ENCODE measurements around the gene CDK9. TPM values are rescaled to one million over a fixed set of nuclear protein-coding genes. Genes with fewer than 3 reads are reported as not detected.
"Not testable (repeated sequence)": the region's sequence is repeated elsewhere in the genome, so short reads cannot be mapped to it uniquely, and the experiment has no call there.

Gene CDK9
- total and polyA plus RNA-seq, 10 donors: 49.2 to 149 (median 97.4) TPM

GRCh38 chr9:127835991-127836516 lies 50.2 kb downstream of the CDK9 start:
- Histone ChIP-seq H3K36me3 (peaks cover 0 to 44% (median 5%) of the 10 kb centered on the region in 6 donors), H3K9me3 (no peaks in the 10 kb centered on the region), H3K27me3 (replicated peaks in 1 of 7) (no peaks in the 10 kb centered on the region), H3K4me1 (peaks cover 45 to 100% (median 87%) of the 10 kb centered on the region in 6 donors), H3K27ac (peak overlapping the region; percentile 6 to 87 (median 80)), H3K4me3 (peak overlapping the region in 1 of 8 donors; percentile 23)
- no peak for DNase-seq
- intact Hi-C loops (cut with DNase I; ENCODE audit: low total_unique reads): no loop called here
- WGBS, 5 donors: 16 to 31% (median 22%) methylated on average over 15 to 17 of the region's 17 CpGs
- peak in 2 of 3 donors; percentile 40 to 71 for TF ChIP-seq POLR2AphosphoS5 (IDR thresholded peaks at IDR 0.05)
- no peak for TF ChIP-seq CTCF (IDR thresholded peaks at IDR 0.05 in 8 of 11, conservative IDR thresholded peaks at IDR 0.05 in 3 of 11)

- H3K4me1 ChIP-seq: peaks cover 46 to 100% (median 87%) of the 10 kb centered on the region in 6 donors
- peak overlapping the region; percentile 6 to 87 (median 80) for H3K27ac ChIP-seq
- intact Hi-C loops (cut with DNase I; ENCODE audit: low total_unique reads); DNase-seq; H3K9me3 ChIP-seq; H3K27me3 ChIP-seq (replicated peaks in 1 of 7): not testable (repeated sequence)
- H3K36me3 ChIP-seq: peaks cover 0 to 50% (median 8%) of the 10 kb centered on the region in 6 donors
- WGBS, 5 donors: 67 to 92% (median 83%) methylated on average over 3 of the region's 3 CpGs
- H3K4me3 ChIP-seq: peak overlapping the region in 1 of 8 donors; percentile 23
These were observed 50.7 kb downstream of the CDK9 start for GRCh38 chr9:127836561-127836960.

- no peaks in the 10 kb centered on the region for H3K9me3 ChIP-seq
- no peak overlapping the region for H3K4me3 ChIP-seq
- intact Hi-C loops (cut with DNase I; ENCODE audit: low total_unique reads): no loop called here
- no peak for TF ChIP-seq POLR2A (IDR thresholded peaks at IDR 0.05)
- no peak for TF ChIP-seq CTCF (IDR thresholded peaks at IDR 0.05 in 8 of 11, conservative IDR thresholded peaks at IDR 0.05 in 3 of 11)
- no peak for TF ChIP-seq POLR2AphosphoS5 (IDR thresholded peaks at IDR 0.05)
- peaks cover 0 to 57% (median 10%) of the 10 kb centered on the region in 6 donors for H3K36me3 ChIP-seq
- 40 to 68% (median 59%) methylated on average over 4 of the region's 4 CpGs for WGBS, 5 donors
- DNase-seq: no peak
- peaks cover 46 to 100% (median 90%) of the 10 kb centered on the region in 6 donors for H3K4me1 ChIP-seq
- H3K27ac ChIP-seq: peak overlapping the region; percentile 6 to 87 (median 80)
- no peaks in the 10 kb centered on the region for H3K27me3 ChIP-seq (replicated peaks in 1 of 7)
These were observed 51.5 kb downstream of the CDK9 start for GRCh38 chr9:127837346-127837745.

- intact Hi-C loops (cut with DNase I; ENCODE audit: low total_unique reads): no loop called here
- H3K4me3 ChIP-seq: peak overlapping the region in 1 of 8 donors; percentile 21
These were observed 52.7 kb downstream of the CDK9 start for GRCh38 chr9:127838375-127839078.

More at GRCh38 chr9:127838375-127839078, 52.7 kb downstream of the CDK9 start:
- peak; percentile 87 for DNase-seq
- whole genome bisulfite sequencing, 5 donors: 25 to 36% (median 32%) methylated on average over 11 to 18 of the region's 18 CpGs
- Histone ChIP-seq H3K27me3 (replicated peaks in 1 of 7) (no peaks in the 10 kb centered on the region), H3K36me3 (peaks cover 0 to 59% (median 12%) of the 10 kb centered on the region in 6 donors), H3K9me3 (no peaks in the 10 kb centered on the region), H3K27ac (peak overlapping the region; percentile 4 to 87 (median 79)), H3K4me1 (peaks cover 46 to 99% (median 89%) of the 10 kb centered on the region in 6 donors)
- TF ChIP-seq POLR2A (IDR thresholded peaks at IDR 0.05): no peak
- TF ChIP-seq CTCF (IDR thresholded peaks at IDR 0.05 in 8 of 11, conservative IDR thresholded peaks at IDR 0.05 in 3 of 11): peak in 1 of 11 experiments; percentile 11
- peak; percentile 85 to 94 (median 87) for TF ChIP-seq POLR2AphosphoS5 (IDR thresholded peaks at IDR 0.05)

Small RNAs within 50 kb of the gene (microRNA-seq; reads per million reads assigned to microRNA genes)
- 0 to 0.28 (median 0) reads per million in 3 donors for gene MIR2861
- gene MIR3960: 0 reads per million in 3 donors

Small RNAs within 50 kb of the gene (small RNA-seq; reads per million reads assigned to genes)
- gene RF00019: 0 reads per million in 4 donors

Other genes starting within 250 kb of the CDK9 start
- gene STXBP1, start 173.8 kb upstream of the CDK9 start, total RNA-seq: 10 to 100 TPM; 26.0 to 75.7 (median 38.5) TPM
- 1 to 10 TPM; 4.3 to 7.6 (median 6.0) TPM for gene STXBP1, start 173.8 kb upstream of the CDK9 start, polyA plus RNA-seq
- gene CFAP157, start 79.0 kb upstream of the CDK9 start, total RNA-seq: under 1 TPM in 4 of 7 donors, not detected in 3; 0.13 to 0.21 (median 0.17) TPM
- under 1 TPM; 0.09 to 0.13 (median 0.12) TPM for gene CFAP157, start 79.0 kb upstream of the CDK9 start, polyA plus RNA-seq
- 10 to 100 TPM in 4 of 7 donors, 1 to 10 TPM in 3; 8.1 to 17.9 (median 10.7) TPM for gene PTRH1, start 70.4 kb upstream of the CDK9 start, total RNA-seq
- 10 to 100 TPM in 2 of 3 donors, 1 to 10 TPM in 1; 7.4 to 17.5 (median 14.7) TPM for gene PTRH1, start 70.4 kb upstream of the CDK9 start, polyA plus RNA-seq
- gene TTC16, start 70.0 kb upstream of the CDK9 start, total RNA-seq: 1 to 10 TPM in 6 of 7 donors, under 1 TPM in 1; 0.60 to 3.1 (median 2.0) TPM
- gene TTC16, start 70.0 kb upstream of the CDK9 start, polyA plus RNA-seq: under 1 TPM; 0.12 to 0.98 (median 0.61) TPM
- gene TOR2A, start 50.7 kb upstream of the CDK9 start, total RNA-seq: 10 to 100 TPM; 16.8 to 36.5 (median 24.5) TPM
- 10 to 100 TPM; 17.9 to 29.1 (median 18.4) TPM for gene TOR2A, start 50.7 kb upstream of the CDK9 start, polyA plus RNA-seq
- 10 to 100 TPM; 44.7 to 85.4 (median 61.2) TPM for gene SH2D3C, start 7.4 kb upstream of the CDK9 start, total RNA-seq
- 10 to 100 TPM; 27.0 to 51.1 (median 34.3) TPM for gene SH2D3C, start 7.4 kb upstream of the CDK9 start, polyA plus RNA-seq
- 10 to 100 TPM; 33.3 to 94.6 (median 72.3) TPM for gene FPGS, start 16.8 kb downstream of the CDK9 start, total RNA-seq
- 10 to 100 TPM; 39.5 to 73.7 (median 60.5) TPM for gene FPGS, start 16.8 kb downstream of the CDK9 start, polyA plus RNA-seq
- 100 to 1,000 TPM; 150 to 334 (median 247) TPM for gene ENG, start 68.6 kb downstream of the CDK9 start, total RNA-seq
- gene ENG, start 68.6 kb downstream of the CDK9 start, polyA plus RNA-seq: 10 to 100 TPM; 29.2 to 63.1 (median 47.8) TPM
- gene AK1, start 91.6 kb downstream of the CDK9 start, total RNA-seq: 10 to 100 TPM; 41.3 to 89.7 (median 59.7) TPM
- gene AK1, start 91.6 kb downstream of the CDK9 start, polyA plus RNA-seq: 10 to 100 TPM; 47.0 to 97.9 (median 82.7) TPM
- gene ST6GALNAC6, start 113.6 kb downstream of the CDK9 start, total RNA-seq: 100 to 1,000 TPM in 1 of 7 donors, 10 to 100 TPM in 6; 62.5 to 118 (median 75.9) TPM
- 10 to 100 TPM; 29.0 to 68.0 (median 31.7) TPM for gene ST6GALNAC6, start 113.6 kb downstream of the CDK9 start, polyA plus RNA-seq
- gene ST6GALNAC4, start 131.0 kb downstream of the CDK9 start, total RNA-seq: 10 to 100 TPM; 48.6 to 92.8 (median 65.8) TPM
- gene ST6GALNAC4, start 131.0 kb downstream of the CDK9 start, polyA plus RNA-seq: 10 to 100 TPM; 16.0 to 36.7 (median 19.5) TPM
- 1 to 10 TPM in 2 of 7 donors, under 1 TPM in 3, not detected in 2; 0.46 to 3.6 (median 0.94) TPM for gene PIP5KL1, start 144.7 kb downstream of the CDK9 start, total RNA-seq
- under 1 TPM; 0.13 to 0.51 (median 0.42) TPM for gene PIP5KL1, start 144.7 kb downstream of the CDK9 start, polyA plus RNA-seq
- 10 to 100 TPM; 19.5 to 31.3 (median 25.2) TPM for gene DPM2, start 151.8 kb downstream of the CDK9 start, total RNA-seq
- gene DPM2, start 151.8 kb downstream of the CDK9 start, polyA plus RNA-seq: 10 to 100 TPM; 23.6 to 33.8 (median 28.1) TPM
- 100 to 1,000 TPM in 1 of 7 donors, 10 to 100 TPM in 6; 27.3 to 102 (median 72.8) TPM for gene EEIG1, start 195.0 kb downstream of the CDK9 start, total RNA-seq
- gene EEIG1, start 195.0 kb downstream of the CDK9 start, polyA plus RNA-seq: 10 to 100 TPM; 28.6 to 39.6 (median 29.0) TPM

Measured in spleen (tissue), 11 donors.